H1 (cell line): ENCODE results near the gene PDE4B. TPM values are rescaled to one million over a fixed set of nuclear protein-coding genes. Genes with fewer than 3 reads are reported as not detected.
"Not testable (repeated sequence)": the region's sequence is repeated elsewhere in the genome, so short reads cannot be mapped to it uniquely, and the experiment has no call there.

Experiments used
- CTCF ChIA-PET: fragments of 300-600 bp; sonication (Branson Sonifier 250); formaldehyde crosslinking; loops from one replicate; lab custom pipeline; 2021; ENCODE audit not compliant: partially characterized antibody; lab: Charles Lee
- POLR2A ChIA-PET: fragments of 300-600 bp; sonication (Branson Sonifier 250); formaldehyde crosslinking; loops from one replicate; lab custom pipeline; 2021; ENCODE audit warnings: inconsistent platforms; ENCODE audit not compliant: partially characterized antibody; lab: Charles Lee
- DNase-seq, 2 experiments: peaks; one replicate each; pipeline versions ENCODE4 v3.0.0 to v3.0.0-alpha.2; 2010 to 2022; ENCODE audit warnings: low spot score in 2 of 2, low read depth in 1 of 2, mixed read lengths in 1 of 2
- FAIRE-seq: peaks from 2 replicates; lab custom pipeline; 2011; peaks lifted over from hg19 to GRCh38; lab: Jason Lieb, UNC
- H2AFZ ChIP-seq: 2 replicates; pipeline ENCODE4 v1.8.1; 2012; ENCODE audit warnings: low read length, inconsistent platforms
- H2AK5ac ChIP-seq: 2 replicates; pipeline ENCODE4 v1.6.1; 2013; ENCODE audit warnings: low read depth, low read length
- H2BK120ac ChIP-seq: replicated peaks from 2 replicates; pipeline ENCODE3; 2013; ENCODE audit warnings: low read depth, low read length, inconsistent platforms
- H2BK12ac ChIP-seq: 2 replicates; pipeline ENCODE4 v1.6.1; 2013; ENCODE audit warnings: low read depth, low read length
- H2BK15ac ChIP-seq: 2 replicates; pipeline ENCODE4 v1.6.1; 2013; ENCODE audit warnings: low read length
- H2BK20ac ChIP-seq: 2 replicates; pipeline ENCODE4 v1.6.1; 2013; ENCODE audit warnings: low read length
- H2BK5ac ChIP-seq: 2 replicates; pipeline ENCODE4 v1.6.1; 2013; ENCODE audit warnings: low read depth, low read length
- H3K14ac ChIP-seq: 2 replicates; pipeline ENCODE4 v1.6.1; 2013; ENCODE audit warnings: inconsistent platforms; ENCODE audit not compliant: insufficient read length
- H3K18ac ChIP-seq: 2 replicates; pipeline ENCODE4 v1.6.1; 2013; ENCODE audit warnings: low read length; ENCODE audit errors: extremely low read depth
- H3K23ac ChIP-seq: 2 replicates; pipeline ENCODE4 v1.6.1; 2013; ENCODE audit warnings: inconsistent platforms; ENCODE audit not compliant: insufficient read length
- H3K23me2 ChIP-seq: 2 replicates; pipeline ENCODE4 v1.6.1; 2013; ENCODE audit warnings: low read depth, low read length
- H3K27ac ChIP-seq: 2 replicates; pipeline ENCODE4 v1.6.1; 2011; ENCODE audit warnings: low read depth, low read length, inconsistent platforms
- H3K27me3 ChIP-seq, 4 experiments: replicated peaks in 1 of 4; 1 replicate in 1 of 4; 2 replicates in 3 of 4; pipeline versions ENCODE4 v1.6.1 to v1.8.1; 2011 to 2013; ENCODE audit warnings: low read length in 3 of 4, mild to moderate bottlenecking in 3 of 4, inconsistent platforms in 2 of 4, mixed read lengths in 2 of 4, moderate library complexity in 1 of 4; ENCODE audit not compliant: control insufficient read depth in 3 of 4, insufficient read depth in 3 of 4; ENCODE audit errors: extremely low read depth in 1 of 4
- H3K36me3 ChIP-seq, 4 experiments: 2 replicates each; pipeline versions ENCODE4 v1.6.1 to v1.8.1; 2011 to 2013; ENCODE audit warnings: mild to moderate bottlenecking in 4 of 4, low read length in 3 of 4, moderate library complexity in 2 of 4, control low read depth in 1 of 4, inconsistent platforms in 1 of 4; ENCODE audit not compliant: insufficient read depth in 4 of 4, control insufficient read depth in 2 of 4
- H3K4ac ChIP-seq: replicated peaks from 2 replicates; pipeline ENCODE3; 2013; ENCODE audit warnings: low read length, low read depth, mixed read lengths, inconsistent platforms; ENCODE audit not compliant: insufficient read length
- H3K4me1 ChIP-seq, 4 experiments: replicated peaks in 1 of 4; 1 replicate in 1 of 4; 2 replicates in 3 of 4; pipeline versions ENCODE4 v1.6.1 to v1.8.1; 2011 to 2013; ENCODE audit warnings: low read length in 3 of 4, inconsistent platforms in 2 of 4, mixed read lengths in 1 of 4; ENCODE audit not compliant: insufficient read depth in 4 of 4, control insufficient read depth in 3 of 4
- H3K4me2 ChIP-seq, 2 experiments: 2 replicates each; pipeline versions ENCODE4 v1.6.1 to v1.8.1; 2011 to 2013; ENCODE audit warnings: low read depth in 2 of 2, low read length in 2 of 2, control low read depth in 1 of 2, inconsistent platforms in 1 of 2, mild to moderate bottlenecking in 1 of 2; ENCODE audit not compliant: insufficient read depth in 1 of 2
- H3K4me3 ChIP-seq, 4 experiments: fragments of 200-600, 300-600 bp in 1 of 4; sonication (generic), shearing (Covaris generic), sonication (Bioruptor Twin) in 1 of 4; 2 replicates each; pipeline versions ENCODE4 v1.5.1 to v1.8.1; 2011 to 2016; ENCODE audit warnings: low read length in 4 of 4, low read depth in 3 of 4, control low read depth in 2 of 4, inconsistent platforms in 2 of 4, mild to moderate bottlenecking in 2 of 4, mixed read lengths in 1 of 4, moderate library complexity in 1 of 4; ENCODE audit not compliant: insufficient read depth in 2 of 4; ENCODE audit errors: extremely low read depth in 1 of 4
- H3K56ac ChIP-seq: replicated peaks from 2 replicates; pipeline ENCODE3; 2013; ENCODE audit warnings: low read depth, mild to moderate bottlenecking, mixed read lengths, low read length, inconsistent platforms; ENCODE audit not compliant: insufficient read length
- H3K79me1 ChIP-seq: 2 replicates; pipeline ENCODE4 v1.6.1; 2013; ENCODE audit warnings: low read depth, low read length, control low read depth
- H3K79me2 ChIP-seq, 2 experiments: 2 replicates each; pipeline versions ENCODE4 v1.6.1 to v1.8.1; 2012 to 2013; ENCODE audit warnings: low read length in 2 of 2, mild to moderate bottlenecking in 2 of 2, inconsistent platforms in 1 of 2; ENCODE audit not compliant: insufficient read depth in 2 of 2, control insufficient read depth in 1 of 2
- H3K9ac ChIP-seq, 4 experiments: replicated peaks in 1 of 4; 1 replicate in 1 of 4; 2 replicates in 3 of 4; pipeline versions ENCODE4 v1.6.1 to v1.8.1; 2011 to 2013; ENCODE audit warnings: low read depth in 3 of 4, low read length in 3 of 4, control low read depth in 2 of 4, mild to moderate bottlenecking in 2 of 4, moderate library complexity in 2 of 4, inconsistent platforms in 1 of 4; ENCODE audit errors: extremely low read depth in 1 of 4
- H3K9me3 ChIP-seq, 2 experiments: 2 replicates each; pipeline versions ENCODE4 v1.6.1 to v1.8.1; 2012 to 2013; ENCODE audit warnings: mild to moderate bottlenecking in 2 of 2, moderate library complexity in 2 of 2, control low read depth in 1 of 2, inconsistent platforms in 1 of 2, low read depth in 1 of 2, low read length in 1 of 2, mixed read lengths in 1 of 2; ENCODE audit not compliant: insufficient read depth in 2 of 2
- H4K20me1 ChIP-seq, 2 experiments: replicated peaks in 1 of 2; 2 replicates each; pipeline versions ENCODE3 to v1.8.1; 2011 to 2013; ENCODE audit warnings: inconsistent platforms in 2 of 2, low read length in 2 of 2, mild to moderate bottlenecking in 1 of 2; ENCODE audit not compliant: insufficient read depth in 2 of 2, control insufficient read depth in 1 of 2
- H4K5ac ChIP-seq: 2 replicates; pipeline ENCODE4 v1.6.1; 2013; ENCODE audit warnings: low read length, low read depth, mixed read lengths, inconsistent platforms; ENCODE audit not compliant: insufficient read length
- H4K8ac ChIP-seq: 2 replicates; pipeline ENCODE4 v1.8.0; 2013; ENCODE audit warnings: mild to moderate bottlenecking, moderate library complexity, low read length, inconsistent platforms; ENCODE audit not compliant: insufficient read depth; ENCODE audit errors: extremely low read depth
- H4K91ac ChIP-seq: replicated peaks from 2 replicates; pipeline ENCODE3; 2013; ENCODE audit warnings: low read length, mixed read lengths, inconsistent platforms; ENCODE audit not compliant: insufficient read length
- WGBS, 2 experiments: shearing (Covaris generic) in 1 of 2; methylation state at CpG; one replicate each; pipeline versions ENCODE4 v1.1.6 to v1.1.7; 2013 to 2015; ENCODE audit warnings: low lambda C conversion rate in 2 of 2, mixed read lengths in 2 of 2, inconsistent platforms in 1 of 2, low coverage in 1 of 2, missing lambda C conversion rate in 1 of 2; ENCODE audit not compliant: insufficient replicate concordance in 2 of 2, insufficient coverage in 1 of 2, insufficient read length in 1 of 2; ENCODE audit errors: extremely low coverage in 1 of 2, missing lambda C conversion rate in 1 of 2; 5-methylcytosine and 5-hydroxymethylcytosine counted together
- polyA plus RNA-seq, 7 experiments: library from polyadenylated mRNA; depleted of rRNA in 3 of 7; stranded (reverse) in 5 of 7; unstranded in 2 of 7; fragments of >200 nt in 5 of 7; fragments of 200-250 nt in 2 of 7; gene quantifications; 1 replicate in 5 of 7; 2 replicates in 1 of 7; 4 replicates in 1 of 7; pipeline versions ENCODE4 v1.2.1 to v1.2.3, GENCODE V29; 2011 to 2013; ENCODE audit warnings: missing spikeins in 2 of 7, mixed read lengths in 2 of 7
- total RNA-seq: library from RNA; stranded (reverse); fragmentation: NEBNext Ultra II Directional; extraction: Animal tissue kit (Norgen Biotek cat#: 25700); gene quantifications from 2 replicates; pipeline ENCODE4 v1.2.1, GENCODE V29; 2021

PDE4B gene
- total and polyA plus RNA-seq, 2 of the 8 experiments (the other 6 are each of a cell fraction or from before 2014, with no cell fraction given), result 5.0 to 15.1 TPM

DNA sequence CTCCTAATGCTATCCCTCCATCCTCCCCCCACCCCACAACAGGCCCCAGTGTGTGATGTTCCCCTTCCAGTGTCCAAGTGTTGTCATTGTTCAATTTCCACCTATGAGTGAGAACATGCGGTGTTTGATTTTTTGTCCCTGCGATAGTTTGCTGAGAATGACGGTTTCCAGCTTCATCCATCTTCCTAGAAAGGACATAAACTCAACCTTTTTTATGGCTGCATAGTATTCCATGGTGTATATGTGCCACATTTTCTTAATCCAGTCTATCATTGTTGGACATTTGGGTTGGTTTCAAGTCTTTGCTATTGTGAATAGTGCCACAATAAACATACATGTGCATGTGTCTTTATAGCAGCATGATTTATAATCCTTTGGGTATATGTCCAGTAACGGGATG, 308.3 kb downstream of the PDE4B start:
- not testable (repeated sequence) for H2BK15ac ChIP-seq, H2BK120ac ChIP-seq

DNA sequence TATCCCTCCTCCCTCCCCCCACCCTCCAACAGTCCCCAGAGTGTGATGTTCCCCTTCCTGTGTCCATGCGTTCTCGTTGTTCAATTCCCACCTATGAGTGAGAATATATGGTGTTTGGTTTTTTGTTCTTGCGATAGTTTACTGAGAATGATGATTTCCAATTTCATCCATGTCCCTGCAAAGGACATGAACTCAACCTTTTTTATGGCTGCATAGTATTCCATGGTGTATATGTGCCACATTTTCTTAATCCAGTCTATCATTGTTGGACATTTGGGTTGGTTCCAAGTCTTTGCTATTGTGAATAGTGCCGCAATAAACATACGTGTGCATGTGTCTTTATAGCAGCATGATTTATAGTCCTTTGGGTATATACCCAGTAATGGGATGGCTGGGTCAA, 311.4 kb downstream of the PDE4B start:
- H3K27ac ChIP-seq, H2AFZ ChIP-seq, H2BK15ac ChIP-seq, H4K91ac ChIP-seq, H3K4me1 ChIP-seq, H2BK12ac ChIP-seq, H3K4ac ChIP-seq, FAIRE-seq, H3K79me2 ChIP-seq, H3K4me3 ChIP-seq, POLR2A ChIA-PET, H2AK5ac ChIP-seq, H4K8ac ChIP-seq, H3K14ac ChIP-seq, H3K23me2 ChIP-seq, H2BK20ac ChIP-seq, H4K5ac ChIP-seq, H3K18ac ChIP-seq, H3K27me3 ChIP-seq, DNase-seq, H4K20me1 ChIP-seq, H3K79me1 ChIP-seq, H2BK120ac ChIP-seq, CTCF ChIA-PET, H2BK5ac ChIP-seq, H3K4me2 ChIP-seq, H3K36me3 ChIP-seq, H3K9ac ChIP-seq, H3K56ac ChIP-seq, H3K23ac ChIP-seq, H3K9me3 ChIP-seq: not testable (repeated sequence)
- WGBS, 2 experiments, result 73% methylated on average over 3 of the region's 5 CpGs; no CpG with 5 or more reads in 1 of the 2 experiments

More for the DNA sequence above, 308.3 kb downstream of the PDE4B start:
- H4K20me1 ChIP-seq, H3K14ac ChIP-seq, H3K79me1 ChIP-seq, H3K4me2 ChIP-seq, H2BK12ac ChIP-seq, H3K9me3 ChIP-seq, FAIRE-seq, H2AFZ ChIP-seq, H3K4me3 ChIP-seq, H4K91ac ChIP-seq, H3K56ac ChIP-seq, H3K27me3 ChIP-seq, H3K36me3 ChIP-seq, DNase-seq, H2AK5ac ChIP-seq, H2BK20ac ChIP-seq, H4K5ac ChIP-seq, H4K8ac ChIP-seq, H3K18ac ChIP-seq, H3K23ac ChIP-seq, H3K4ac ChIP-seq, H3K23me2 ChIP-seq, H3K79me2 ChIP-seq, H3K9ac ChIP-seq, POLR2A ChIA-PET, CTCF ChIA-PET, H3K4me1 ChIP-seq, H3K27ac ChIP-seq, H2BK5ac ChIP-seq: not testable (repeated sequence)
- whole genome bisulfite sequencing, 2 experiments, result 94% methylated on average over 3 of the region's 4 CpGs; no CpG with 5 or more reads in 1 of the 2 experiments
